ENCODE data around the gene PTPN11. TPM values are rescaled to one million over a fixed set of nuclear protein-coding genes. Genes with fewer than 3 reads are reported as not detected.
A peak's percentile ranks its signal among the peaks of the same experiment; 100 is the strongest.

PTPN11 gene
- polyA plus RNA-seq, 2 of the 4 experiments (the other 2 are of a cell fraction) = 78.6 to 194 TPM

- WGBS (ENCODE audit: missing lambda C conversion rate) = 83% methylated on average over 4 of the region's 4 CpGs
These were observed 84.8 kb downstream of the PTPN11 start for GRCh38 chr12:112503512-112503911.

GRCh38 chr12:112506513-112507166 lies 87.9 kb downstream of the PTPN11 start:
- no peak for TF ChIP-seq CTCF (IDR thresholded peaks at IDR 0.05)
- TF ChIP-seq NPAS2 (CRISPR knock-in tag; IDR thresholded peaks at IDR 0.05; ENCODE audit: borderline replicate concordance) = no peak
- no peak for TF ChIP-seq ELK1 (IDR thresholded peaks at IDR 0.05; ENCODE audit: low read depth, low read length)
- TF ChIP-seq NR3C1 (IDR thresholded peaks at IDR 0.05) = no peak
- no peak for TF ChIP-seq SREBF2 (IDR thresholded peaks at IDR 0.05)
- no peak for TF ChIP-seq RAD21 (conservative IDR thresholded peaks at IDR 0.05 in 1 of 2, IDR thresholded peaks at IDR 0.05 in 1 of 2)
- no peak for TF ChIP-seq HOXB5 (CRISPR knock-in tag; IDR thresholded peaks at IDR 0.05)
- no peak for TF ChIP-seq GATA3 (IDR thresholded peaks at IDR 0.05; ENCODE audit: borderline replicate concordance)
- no peak for TF ChIP-seq CHD4 (IDR thresholded peaks at IDR 0.05; ENCODE audit: borderline replicate concordance)
- no peak for TF ChIP-seq USF2 (IDR thresholded peaks at IDR 0.05)
- no peak for TF ChIP-seq HDAC2 (IDR thresholded peaks at IDR 0.05)
- no peak for TF ChIP-seq PBX3 (IDR thresholded peaks at IDR 0.05)
- no peak for TF ChIP-seq FOXS1 (CRISPR knock-in tag; IDR thresholded peaks at IDR 0.05)
- no peak for TF ChIP-seq ESRRA (IDR thresholded peaks at IDR 0.05; ENCODE audit: borderline replicate concordance, low read length)
- TF ChIP-seq TFCP2L1 (CRISPR knock-in tag; IDR thresholded peaks at IDR 0.05) = no peak
- TF ChIP-seq CEBPB (IDR thresholded peaks at IDR 0.05) = no peak
- TF ChIP-seq EHF (CRISPR knock-in tag; IDR thresholded peaks at IDR 0.05) = no peak
- no peak for TF ChIP-seq KDM5A (IDR thresholded peaks at IDR 0.05)
- no peak for TF ChIP-seq BHLHE40 (IDR thresholded peaks at IDR 0.05; ENCODE audit: low read depth, low read length)
- CTCF ChIA-PET = interaction anchor here (0.6 to 1.2 kb wide), 4 partner anchors 8 to 471 kb away, joined by 3 to 5 read pairs (median 4); partner anchors contain the start of gene OAS2
- Histone ChIP-seq H3K4me2 (no peak overlapping the region), H3K4me1 (no peaks in the 10 kb centered on the region), H3K27ac (no peak overlapping the region), H3K9me3 (no peaks in the 10 kb centered on the region), H3K4me3 (no peak overlapping the region)
- FAIRE-seq = no peak
- peak in 1 of 2 experiments; percentile 41; a peak in 2 of 6 replicates for ATAC-seq
- WGBS (ENCODE audit: missing lambda C conversion rate) = 97% methylated on average over 6 of the region's 6 CpGs
- DNase-seq (ENCODE audit: low read depth in 1 of 2, low spot score in 1 of 2) = peak in 1 of 2 experiments; percentile 33
- POLR2A ChIA-PET = no interaction called here

More at GRCh38 chr12:112503512-112503911, 84.8 kb downstream of the PTPN11 start:
- no peak for TF ChIP-seq MAZ (IDR thresholded peaks at IDR 0.05; ENCODE audit: borderline replicate concordance, low read depth, low read length)
- TF ChIP-seq ATOH8 (CRISPR knock-in tag; IDR thresholded peaks at IDR 0.05; ENCODE audit: low read depth) = no peak
- no peak for TF ChIP-seq JUN (IDR thresholded peaks at IDR 0.05)
- no peak for TF ChIP-seq MYC (IDR thresholded peaks at IDR 0.05; ENCODE audit: borderline replicate concordance, low read length)
- no peak overlapping the region for H3K4me3 ChIP-seq
- H3K27ac ChIP-seq = no peak overlapping the region
- no peak for DNase-seq (ENCODE audit: low read depth in 1 of 2, low spot score in 1 of 2)
- no peaks in the 10 kb centered on the region for H3K4me1 ChIP-seq
- FAIRE-seq = no peak
- POLR2A ChIA-PET = no interaction called here
- no peak for ATAC-seq
- no peak overlapping the region for H3K4me2 ChIP-seq
- no peaks in the 10 kb centered on the region for H3K9me3 ChIP-seq
- CTCF ChIA-PET = no interaction called here
